ENCODE results near the gene CUEDC1. TPM values are rescaled to one million over a fixed set of nuclear protein-coding genes. Genes with fewer than 3 reads are reported as not detected.

CUEDC1 gene
- total and polyA plus RNA-seq, 2 of the 4 experiments (the other 2 are of a cell fraction) = 4.1 to 21.2 TPM

DNA sequence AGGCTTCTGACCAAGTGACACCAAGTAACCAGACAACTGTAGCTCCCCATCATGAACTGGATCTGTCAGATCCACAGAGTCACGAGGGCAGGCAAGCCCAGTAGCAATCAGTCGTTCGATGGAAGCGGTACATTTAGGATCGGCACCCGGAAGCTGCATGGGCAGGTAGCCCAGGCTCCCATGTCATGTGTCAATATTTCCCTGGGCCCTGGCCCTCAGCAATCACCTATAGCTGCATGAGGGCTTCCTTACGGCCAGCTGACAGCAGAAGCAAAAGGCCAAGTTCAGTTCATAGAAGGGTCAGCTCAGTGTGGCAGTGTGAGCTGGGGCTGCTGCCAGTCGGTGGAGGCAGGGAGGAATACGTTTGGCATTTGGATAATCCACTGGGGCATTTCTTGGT lies 137.1 kb downstream of the CUEDC1 start:
- dilution Hi-C loops (cut with HindIII; ENCODE audit: low sequenced_read_pairs, unreplicated experiment) (no loop called here), intact Hi-C loops (cut with micrococcal nuclease) (no loop called here), in situ Hi-C loops (cut with MboI; ENCODE audit: low sequenced_read_pairs) (loop anchor here (25.0 kb wide), 1 partner anchor 2006 kb away; no protein-coding TSS in a partner anchor)
- ATAC-seq (ENCODE audit: low read depth) (no peak), DNase-seq (no peak)
- Histone ChIP-seq H2BK15ac (ENCODE audit: low read depth, low read length) (no peak overlapping the region), H3K79me1 (ENCODE audit: low read depth in 1 of 2, low read length in 2 of 2) (no peaks in the 10 kb centered on the region), H3K4ac (ENCODE audit: low read depth, low read length) (no peak overlapping the region), H3K14ac (replicated peaks; ENCODE audit: low read depth, low read length) (no peak overlapping the region), H3K27me3 (ENCODE audit: control insufficient read depth, insufficient read depth, low read length) (peaks cover 27% of the 10 kb centered on the region), H3K9ac (ENCODE audit: low read depth, low read length) (no peak overlapping the region), H2BK120ac (ENCODE audit: low read depth, low read length) (no peak overlapping the region), H2BK5ac (ENCODE audit: low read depth, low read length, poor library complexity, severe bottlenecking) (no peak overlapping the region), H2AK5ac (ENCODE audit: low read depth, low read length) (no peak overlapping the region), H2AK9ac (replicated peaks; ENCODE audit: low read depth, low read length, poor library complexity) (peak overlapping the region; percentile 13), H4K5ac (ENCODE audit: low read depth, low read length) (no peak overlapping the region), H3K23ac (ENCODE audit: low read depth, low read length) (no peak overlapping the region), H3K18ac (ENCODE audit: low read depth, low read length) (no peak overlapping the region), H3K4me1 (ENCODE audit: control insufficient read depth, insufficient read depth, low read length) (no peaks in the 10 kb centered on the region), H3K56ac (ENCODE audit: extremely low read depth, insufficient read depth, low read length) (no peak overlapping the region), H2AFZ (replicated peaks; ENCODE audit: low read length, poor library complexity) (no peak overlapping the region), H4K8ac (ENCODE audit: low read depth in 2 of 2, low read length in 2 of 2) (no peak overlapping the region), H4K20me1 (ENCODE audit: insufficient read depth, low read length) (no peaks in the 10 kb centered on the region), H2BK20ac (ENCODE audit: low read depth, low read length) (no peak overlapping the region), H3K36me3 (ENCODE audit: control insufficient read depth, insufficient read depth, low read length) (no peaks in the 10 kb centered on the region), H3K9me3 (ENCODE audit: control insufficient read depth, insufficient read depth, low read length) (no peaks in the 10 kb centered on the region), H3K4me2 (ENCODE audit: low read depth, low read length) (no peak overlapping the region), H3K4me3 (ENCODE audit: insufficient read depth, low read depth, low read length) (no peak overlapping the region), H3K27ac (ENCODE audit: insufficient read depth, low read length) (no peak overlapping the region), H3K9me1 (ENCODE audit: insufficient read depth, low read length) (no peaks in the 10 kb centered on the region), H4K91ac (ENCODE audit: insufficient read depth, low read depth, low read length) (no peak overlapping the region)
- ChIA-PET CTCF (no interaction called here), POLR2A (ENCODE audit: unreplicated experiment) (no interaction called here)
- no TSS peak for BruUV-seq (replicated peaks)
- WGBS, 2 experiments (ENCODE audit: extremely low coverage in 2 of 2, insufficient read length in 1 of 2) = no CpG with 5 or more reads among the region's 9 CpGs
- TF ChIP-seq SMC3 (IDR thresholded peaks at IDR 0.05; ENCODE audit: low read depth, low read length) (no peak), MAFK (IDR thresholded peaks at IDR 0.05; ENCODE audit: low read depth, low read length) (no peak), BHLHE40 (IDR thresholded peaks at IDR 0.05; ENCODE audit: low read depth, low read length) (no peak), CHD1 (IDR thresholded peaks at IDR 0.05; ENCODE audit: low read depth, low read length) (no peak), RCOR1 (IDR thresholded peaks at IDR 0.05; ENCODE audit: insufficient replicate concordance, low read length) (no peak), FOS (IDR thresholded peaks at IDR 0.05; ENCODE audit: low read depth, low read length) (no peak), CEBPB (IDR thresholded peaks at IDR 0.05; ENCODE audit: low read depth, low read length) (no peak), RFX5 (IDR thresholded peaks at IDR 0.05; ENCODE audit: low read depth, low read length) (no peak), NFE2L2 (IDR thresholded peaks at IDR 0.05; ENCODE audit: low read depth, low read length) (no peak), RAD21 (IDR thresholded peaks at IDR 0.05; ENCODE audit: low read length) (no peak), MXI1 (IDR thresholded peaks at IDR 0.05; ENCODE audit: borderline replicate concordance, low read depth, low read length) (no peak), MAZ (IDR thresholded peaks at IDR 0.05; ENCODE audit: borderline replicate concordance, low read depth, low read length) (no peak), POLR2A (IDR thresholded peaks at IDR 0.05; ENCODE audit: low read depth, low read length) (no peak)
- TF ChIP-seq, protein P1, sequence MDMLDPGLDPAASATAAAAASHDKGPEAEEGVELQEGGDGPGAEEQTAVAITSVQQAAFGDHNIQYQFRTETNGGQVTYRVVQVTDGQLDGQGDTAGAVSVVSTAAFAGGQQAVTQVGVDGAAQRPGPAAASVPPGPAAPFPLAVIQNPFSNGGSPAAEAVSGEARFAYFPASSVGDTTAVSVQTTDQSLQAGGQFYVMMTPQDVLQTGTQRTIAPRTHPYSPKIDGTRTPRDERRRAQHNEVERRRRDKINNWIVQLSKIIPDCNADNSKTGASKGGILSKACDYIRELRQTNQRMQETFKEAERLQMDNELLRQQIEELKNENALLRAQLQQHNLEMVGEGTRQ (IDR thresholded peaks at IDR 0.05; ENCODE audit: low read depth, low read length) = no peak
- TF ChIP-seq, protein P2, sequence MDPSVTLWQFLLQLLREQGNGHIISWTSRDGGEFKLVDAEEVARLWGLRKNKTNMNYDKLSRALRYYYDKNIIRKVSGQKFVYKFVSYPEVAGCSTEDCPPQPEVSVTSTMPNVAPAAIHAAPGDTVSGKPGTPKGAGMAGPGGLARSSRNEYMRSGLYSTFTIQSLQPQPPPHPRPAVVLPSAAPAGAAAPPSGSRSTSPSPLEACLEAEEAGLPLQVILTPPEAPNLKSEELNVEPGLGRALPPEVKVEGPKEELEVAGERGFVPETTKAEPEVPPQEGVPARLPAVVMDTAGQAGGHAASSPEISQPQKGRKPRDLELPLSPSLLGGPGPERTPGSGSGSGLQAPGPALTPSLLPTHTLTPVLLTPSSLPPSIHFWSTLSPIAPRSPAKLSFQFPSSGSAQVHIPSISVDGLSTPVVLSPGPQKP (IDR thresholded peaks at IDR 0.05; ENCODE audit: borderline replicate concordance, low read depth, low read length) = no peak
- TF ChIP-seq, protein P3, sequence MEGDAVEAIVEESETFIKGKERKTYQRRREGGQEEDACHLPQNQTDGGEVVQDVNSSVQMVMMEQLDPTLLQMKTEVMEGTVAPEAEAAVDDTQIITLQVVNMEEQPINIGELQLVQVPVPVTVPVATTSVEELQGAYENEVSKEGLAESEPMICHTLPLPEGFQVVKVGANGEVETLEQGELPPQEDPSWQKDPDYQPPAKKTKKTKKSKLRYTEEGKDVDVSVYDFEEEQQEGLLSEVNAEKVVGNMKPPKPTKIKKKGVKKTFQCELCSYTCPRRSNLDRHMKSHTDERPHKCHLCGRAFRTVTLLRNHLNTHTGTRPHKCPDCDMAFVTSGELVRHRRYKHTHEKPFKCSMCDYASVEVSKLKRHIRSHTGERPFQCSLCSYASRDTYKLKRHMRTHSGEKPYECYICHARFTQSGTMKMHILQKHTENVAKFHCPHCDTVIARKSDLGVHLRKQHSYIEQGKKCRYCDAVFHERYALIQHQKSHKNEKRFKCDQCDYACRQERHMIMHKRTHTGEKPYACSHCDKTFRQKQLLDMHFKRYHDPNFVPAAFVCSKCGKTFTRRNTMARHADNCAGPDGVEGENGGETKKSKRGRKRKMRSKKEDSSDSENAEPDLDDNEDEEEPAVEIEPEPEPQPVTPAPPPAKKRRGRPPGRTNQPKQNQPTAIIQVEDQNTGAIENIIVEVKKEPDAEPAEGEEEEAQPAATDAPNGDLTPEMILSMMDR (conservative IDR thresholded peaks at IDR 0.05; ENCODE audit: low read depth, low read length) = no peak

Measured in IMR-90 (cell line).